Stimulated activated effector memory CD8-positive, alpha-beta T cell treated with anti-CD3 and anti-CD28 coated beads, Interleukin-12 subunit alpha, Interleukin-12 subunit beta, amount 100 ng/mL, for 72 hours (primary cell): ENCODE measurements around the gene SNTN.

Source experiments
- ATAC-seq: fragments of 150-1000 bp; cut with Tn5 transposase; 2 replicates; pipeline ENCODE4 v1.10.0; 2021
- DNase-seq, 2 donors: peaks; one replicate each; pipeline ENCODE4 v3.0.0; 2021 to 2022; ENCODE audit warnings: low spot score in 2 of 2
- H3K27ac Mint-ChIP-seq: one replicate; pipeline ENCODE4 v1.8.0; 2022; ENCODE audit warnings: mild to moderate bottlenecking, mixed read lengths
- H3K36me3 Mint-ChIP-seq: one replicate; pipeline ENCODE4 v1.8.0; 2022; ENCODE audit warnings: mild to moderate bottlenecking, mixed read lengths
- H3K4me1 Mint-ChIP-seq: one replicate; pipeline ENCODE4 v1.8.0; 2022; ENCODE audit warnings: mixed read lengths
- H3K4me3 Mint-ChIP-seq: one replicate; pipeline ENCODE4 v1.8.0; 2022; ENCODE audit warnings: mild to moderate bottlenecking, mixed read lengths
- H3K9me3 Mint-ChIP-seq: one replicate; pipeline ENCODE4 v1.8.0; 2022; ENCODE audit warnings: mixed read lengths

The SNTN gene

GRCh38 chr3:63654931-63655330, 2.5 kb downstream of the SNTN start:
- H3K36me3 Mint-ChIP-seq = no peaks in the 10 kb centered on the region
- H3K4me3 Mint-ChIP-seq = no peak overlapping the region
- H3K4me1 Mint-ChIP-seq = no peaks in the 10 kb centered on the region
- no peaks in the 10 kb centered on the region for H3K9me3 Mint-ChIP-seq
- no peak overlapping the region for H3K27ac Mint-ChIP-seq
- no peak for DNase-seq
- no peak for ATAC-seq

- Mint-ChIP-seq H3K36me3 (no peaks in the 10 kb centered on the region), H3K4me1 (no peaks in the 10 kb centered on the region), H3K4me3 (no peak overlapping the region), H3K27ac (no peak overlapping the region), H3K9me3 (no peaks in the 10 kb centered on the region)
- no peak for DNase-seq
- ATAC-seq = no peak
Measured at GRCh38 chr3:63655519-63655918, 3.0 kb downstream of the SNTN start.

- Mint-ChIP-seq H3K4me3 (no peak overlapping the region), H3K36me3 (no peaks in the 10 kb centered on the region), H3K27ac (no peak overlapping the region), H3K9me3 (no peaks in the 10 kb centered on the region), H3K4me1 (no peaks in the 10 kb centered on the region)
- DNase-seq (no peak), ATAC-seq (no peak)
Measured at GRCh38 chr3:63656786-63657185, 4.3 kb downstream of the SNTN start.

GRCh38 chr3:63661242-63661641, 8.8 kb downstream of the SNTN start:
- Mint-ChIP-seq H3K9me3 (no peaks in the 10 kb centered on the region), H3K4me3 (no peak overlapping the region), H3K4me1 (no peaks in the 10 kb centered on the region), H3K27ac (no peak overlapping the region), H3K36me3 (no peaks in the 10 kb centered on the region)
- no peak for ATAC-seq
- DNase-seq = no peak

GRCh38 chr3:63662011-63662410, 9.5 kb downstream of the SNTN start:
- DNase-seq = no peak
- H3K36me3 Mint-ChIP-seq = no peaks in the 10 kb centered on the region
- no peaks in the 10 kb centered on the region for H3K9me3 Mint-ChIP-seq
- H3K27ac Mint-ChIP-seq = no peak overlapping the region
- no peak for ATAC-seq
- no peak overlapping the region for H3K4me3 Mint-ChIP-seq
- no peaks in the 10 kb centered on the region for H3K4me1 Mint-ChIP-seq

- Mint-ChIP-seq H3K4me1 (no peaks in the 10 kb centered on the region), H3K36me3 (no peaks in the 10 kb centered on the region), H3K27ac (no peak overlapping the region), H3K9me3 (no peaks in the 10 kb centered on the region), H3K4me3 (no peak overlapping the region)
- ATAC-seq = no peak
- no peak for DNase-seq
Measured at GRCh38 chr3:63662500-63662899, 10.0 kb downstream of the SNTN start.

- H3K4me1 Mint-ChIP-seq = no peaks in the 10 kb centered on the region
- no peak overlapping the region for H3K4me3 Mint-ChIP-seq
- DNase-seq (no peak), ATAC-seq (no peak)
- no peaks in the 10 kb centered on the region for H3K36me3 Mint-ChIP-seq
- H3K27ac Mint-ChIP-seq = no peak overlapping the region
- peaks cover 3% of the 10 kb centered on the region for H3K9me3 Mint-ChIP-seq
Measured at GRCh38 chr3:63670544-63670943, 18.1 kb downstream of the SNTN start.

GRCh38 chr3:63673111-63673510, 20.6 kb downstream of the SNTN start:
- no peaks in the 10 kb centered on the region for H3K4me1 Mint-ChIP-seq

GRCh38 chr3:63674586-63674985, 22.1 kb downstream of the SNTN start:
- Mint-ChIP-seq H3K27ac (no peak overlapping the region), H3K4me1 (no peaks in the 10 kb centered on the region), H3K9me3 (peaks cover 3% of the 10 kb centered on the region), H3K4me3 (no peak overlapping the region), H3K36me3 (no peaks in the 10 kb centered on the region)
- no peak for ATAC-seq
- no peak for DNase-seq

More at GRCh38 chr3:63673111-63673510, 20.6 kb downstream of the SNTN start:
- Mint-ChIP-seq H3K4me3 (no peak overlapping the region), H3K27ac (no peak overlapping the region), H3K36me3 (no peaks in the 10 kb centered on the region), H3K9me3 (peaks cover 3% of the 10 kb centered on the region)
- ATAC-seq (no peak), DNase-seq (no peak)

- no peaks in the 10 kb centered on the region for H3K9me3 Mint-ChIP-seq
- H3K27ac Mint-ChIP-seq = no peak overlapping the region
- H3K36me3 Mint-ChIP-seq = no peaks in the 10 kb centered on the region
- no peaks in the 10 kb centered on the region for H3K4me1 Mint-ChIP-seq
- H3K4me3 Mint-ChIP-seq = no peak overlapping the region
- DNase-seq (no peak), ATAC-seq (no peak)
Measured at GRCh38 chr3:63679186-63679585, 26.7 kb downstream of the SNTN start.

GRCh38 chr3:63684081-63684480, 31.6 kb downstream of the SNTN start:
- H3K9me3 Mint-ChIP-seq = no peaks in the 10 kb centered on the region
- H3K27ac Mint-ChIP-seq = no peak overlapping the region
- ATAC-seq (no peak), DNase-seq (no peak)
- no peaks in the 10 kb centered on the region for H3K36me3 Mint-ChIP-seq
- H3K4me3 Mint-ChIP-seq = no peak overlapping the region
- H3K4me1 Mint-ChIP-seq = no peaks in the 10 kb centered on the region

GRCh38 chr3:63685340-63685739, 32.9 kb downstream of the SNTN start:
- Mint-ChIP-seq H3K4me1 (no peaks in the 10 kb centered on the region), H3K27ac (no peak overlapping the region)
- ATAC-seq = no peak

GRCh38 chr3:63687278-63688225, 35.1 kb downstream of the SNTN start:
- Mint-ChIP-seq H3K9me3 (peaks cover 6% of the 10 kb centered on the region), H3K36me3 (no peaks in the 10 kb centered on the region), H3K4me3 (no peak overlapping the region), H3K27ac (no peak overlapping the region), H3K4me1 (no peaks in the 10 kb centered on the region)
- no peak for DNase-seq
- ATAC-seq = no peak

More at GRCh38 chr3:63685340-63685739, 32.9 kb downstream of the SNTN start:
- Mint-ChIP-seq H3K4me3 (no peak overlapping the region), H3K9me3 (no peaks in the 10 kb centered on the region), H3K36me3 (no peaks in the 10 kb centered on the region)
- no peak for DNase-seq

- DNase-seq (no peak), ATAC-seq (no peak)
- Mint-ChIP-seq H3K36me3 (no peaks in the 10 kb centered on the region), H3K27ac (no peak overlapping the region), H3K4me1 (no peaks in the 10 kb centered on the region), H3K9me3 (peaks cover 6% of the 10 kb centered on the region), H3K4me3 (no peak overlapping the region)
Measured at GRCh38 chr3:63689285-63689684, 36.8 kb downstream of the SNTN start.

GRCh38 chr3:63693351-63693750, 40.9 kb downstream of the SNTN start:
- ATAC-seq (no peak), DNase-seq (no peak)
- H3K4me1 Mint-ChIP-seq = no peaks in the 10 kb centered on the region
- no peaks in the 10 kb centered on the region for H3K36me3 Mint-ChIP-seq
- no peak overlapping the region for H3K27ac Mint-ChIP-seq
- no peak overlapping the region for H3K4me3 Mint-ChIP-seq
- peaks cover 10% of the 10 kb centered on the region for H3K9me3 Mint-ChIP-seq

GRCh38 chr3:63705092-63705645, 52.7 kb downstream of the SNTN start:
- Mint-ChIP-seq H3K9me3 (no peaks in the 10 kb centered on the region), H3K4me3 (no peak overlapping the region), H3K36me3 (no peaks in the 10 kb centered on the region), H3K4me1 (no peaks in the 10 kb centered on the region), H3K27ac (no peak overlapping the region)
- ATAC-seq (no peak), DNase-seq (no peak)
